ENCODE data around the gene CA5A. TPM values are rescaled to one million over a fixed set of nuclear protein-coding genes. Genes with fewer than 3 reads are reported as not detected.
"Not testable (repeated sequence)": the region's sequence is repeated elsewhere in the genome, so short reads cannot be mapped to it uniquely, and the experiment has no call there.

Gene CA5A
- total RNA-seq, 1 donor from 2014 or later = 0.06 TPM

DNA sequence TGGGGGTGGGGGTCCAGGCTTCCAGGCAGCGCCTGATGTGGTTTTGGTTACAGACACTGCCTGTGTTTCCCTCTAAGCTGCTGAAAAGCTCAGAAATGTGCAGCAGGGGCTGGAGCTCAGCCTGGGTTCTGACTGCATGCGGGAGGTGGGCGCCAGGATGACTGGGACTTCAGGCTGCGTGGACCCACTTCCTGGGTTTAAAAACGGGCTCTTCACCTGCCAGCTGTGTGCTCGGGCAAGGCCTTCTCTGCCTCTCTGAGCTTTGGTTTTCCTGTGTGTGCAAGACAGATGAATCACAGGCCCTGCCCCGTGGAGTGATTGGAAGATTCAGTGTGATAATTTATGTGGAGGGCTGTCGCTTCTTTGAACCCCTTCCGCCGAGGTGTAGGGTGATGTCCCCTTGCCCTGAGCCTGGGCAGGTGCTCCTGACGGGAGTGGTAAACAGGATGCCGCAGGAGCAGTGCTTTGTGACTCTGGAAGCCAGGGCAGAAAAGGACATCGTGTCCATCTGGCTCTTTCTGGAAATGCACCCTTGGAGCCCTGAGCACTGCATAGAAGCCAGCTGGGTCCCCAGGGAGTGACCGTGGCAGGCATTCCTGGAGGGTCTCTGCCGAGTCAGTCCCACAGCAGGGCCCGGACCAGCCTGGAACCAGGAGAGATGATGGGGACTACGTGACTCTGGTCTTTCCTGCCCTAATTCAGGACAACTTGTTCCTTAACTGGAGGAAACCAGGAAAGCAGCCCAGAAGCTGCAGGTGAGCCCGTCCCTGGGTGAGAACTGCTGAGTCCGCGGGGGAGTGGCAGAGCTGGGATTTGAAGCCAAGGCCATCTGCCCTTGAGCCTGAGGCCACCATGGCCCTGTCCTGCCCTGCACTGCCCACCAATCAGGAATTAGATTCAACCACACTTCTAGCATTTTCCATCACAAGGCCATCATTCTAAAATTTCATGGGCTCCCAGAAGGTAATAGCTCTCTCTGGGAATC is 38.5 kb downstream of the CA5A start:
- no peaks in the 10 kb centered on the region for H3K36me3 ChIP-seq
- H3K9me3 ChIP-seq = no peaks in the 10 kb centered on the region
- TF ChIP-seq, protein P1, sequence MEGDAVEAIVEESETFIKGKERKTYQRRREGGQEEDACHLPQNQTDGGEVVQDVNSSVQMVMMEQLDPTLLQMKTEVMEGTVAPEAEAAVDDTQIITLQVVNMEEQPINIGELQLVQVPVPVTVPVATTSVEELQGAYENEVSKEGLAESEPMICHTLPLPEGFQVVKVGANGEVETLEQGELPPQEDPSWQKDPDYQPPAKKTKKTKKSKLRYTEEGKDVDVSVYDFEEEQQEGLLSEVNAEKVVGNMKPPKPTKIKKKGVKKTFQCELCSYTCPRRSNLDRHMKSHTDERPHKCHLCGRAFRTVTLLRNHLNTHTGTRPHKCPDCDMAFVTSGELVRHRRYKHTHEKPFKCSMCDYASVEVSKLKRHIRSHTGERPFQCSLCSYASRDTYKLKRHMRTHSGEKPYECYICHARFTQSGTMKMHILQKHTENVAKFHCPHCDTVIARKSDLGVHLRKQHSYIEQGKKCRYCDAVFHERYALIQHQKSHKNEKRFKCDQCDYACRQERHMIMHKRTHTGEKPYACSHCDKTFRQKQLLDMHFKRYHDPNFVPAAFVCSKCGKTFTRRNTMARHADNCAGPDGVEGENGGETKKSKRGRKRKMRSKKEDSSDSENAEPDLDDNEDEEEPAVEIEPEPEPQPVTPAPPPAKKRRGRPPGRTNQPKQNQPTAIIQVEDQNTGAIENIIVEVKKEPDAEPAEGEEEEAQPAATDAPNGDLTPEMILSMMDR (IDR thresholded peaks at IDR 0.05) = no peak
- no peaks in the 10 kb centered on the region for H3K4me1 ChIP-seq
- peaks cover 5% of the 10 kb centered on the region for H3K27me3 ChIP-seq (ENCODE audit: low read depth)
- no peak overlapping the region for H3K27ac ChIP-seq
- intact Hi-C loops (cut with DNase I) = no loop called here
- H3K4me3 ChIP-seq = no peak overlapping the region
- DNase-seq (no peak), ATAC-seq (no peak)

DNA sequence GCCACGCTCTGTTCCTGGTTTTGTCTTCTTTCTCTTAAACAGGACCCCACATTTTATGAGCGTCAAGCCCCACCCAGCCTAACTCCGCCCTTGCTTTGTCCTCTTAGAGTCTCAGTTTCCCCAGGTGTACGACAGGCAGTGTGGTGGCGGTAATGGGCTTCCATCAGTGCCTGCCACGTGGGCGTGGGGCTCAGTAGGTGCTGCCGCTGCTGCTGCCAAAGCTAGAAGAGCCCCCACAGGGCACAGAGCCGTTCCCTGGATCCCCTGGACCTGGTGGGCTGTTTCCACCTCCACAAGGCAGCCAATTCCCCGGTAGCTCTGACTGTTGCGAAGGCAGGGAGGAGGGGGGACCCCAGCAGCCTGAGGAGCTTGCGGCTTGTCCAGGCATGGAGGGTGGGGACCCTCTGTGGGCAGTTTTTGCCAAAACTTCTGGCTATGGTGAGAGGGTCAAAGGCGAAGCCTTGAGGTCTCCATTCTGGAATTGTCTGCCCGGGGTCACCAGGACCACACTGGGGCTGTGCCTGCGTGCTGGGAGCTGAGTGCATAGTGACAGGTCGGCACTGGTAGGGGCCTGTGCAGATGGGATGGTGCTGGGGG is 39.3 kb downstream of the CA5A start:
- H3K27ac ChIP-seq; intact Hi-C loops (cut with DNase I); H3K36me3 ChIP-seq; ATAC-seq; DNase-seq; H3K4me1 ChIP-seq; H3K4me3 ChIP-seq; H3K9me3 ChIP-seq; H3K27me3 ChIP-seq (ENCODE audit: low read depth): not testable (repeated sequence)

DNA sequence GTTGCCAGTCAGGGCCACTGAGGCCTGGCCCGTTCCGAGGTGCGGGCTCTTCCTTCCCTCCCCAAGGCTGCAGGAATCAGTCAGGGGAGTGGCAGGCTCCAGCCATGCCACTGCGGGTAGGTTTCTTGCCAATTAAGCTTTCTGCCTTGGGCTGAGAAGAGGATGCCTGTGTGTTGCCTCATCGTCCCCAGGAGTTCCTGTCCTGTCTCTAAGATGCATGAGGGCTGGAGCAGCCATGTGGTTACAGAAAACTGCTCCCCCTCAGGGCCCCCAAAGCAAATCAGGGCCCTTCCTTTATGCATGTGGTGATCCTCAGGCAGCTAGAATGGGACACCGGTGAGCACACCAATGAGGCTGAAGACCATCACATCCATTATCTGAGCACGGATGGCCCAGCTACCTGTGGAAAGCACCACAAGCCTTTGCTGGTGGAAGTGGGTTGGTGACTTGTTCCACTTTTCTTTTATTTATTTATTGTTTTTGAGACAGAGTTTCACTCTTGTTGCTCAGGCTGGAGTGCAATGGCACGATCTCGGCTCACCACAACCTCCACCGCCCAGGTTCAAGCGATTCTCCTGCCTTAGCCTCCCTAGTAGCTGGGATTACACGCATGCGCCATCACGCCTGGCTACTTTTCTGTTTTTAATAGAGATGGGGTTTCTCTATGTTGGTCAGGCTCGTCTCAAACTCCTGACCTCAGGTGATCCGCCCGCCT is 40.0 kb downstream of the CA5A start:
- H3K36me3 ChIP-seq; H3K27me3 ChIP-seq (ENCODE audit: low read depth); H3K4me1 ChIP-seq; DNase-seq; H3K4me3 ChIP-seq; intact Hi-C loops (cut with DNase I); H3K9me3 ChIP-seq: not testable (repeated sequence)
- peak overlapping the region; percentile 24 for H3K27ac ChIP-seq
- peak; percentile 29 to 31 for ATAC-seq

DNA sequence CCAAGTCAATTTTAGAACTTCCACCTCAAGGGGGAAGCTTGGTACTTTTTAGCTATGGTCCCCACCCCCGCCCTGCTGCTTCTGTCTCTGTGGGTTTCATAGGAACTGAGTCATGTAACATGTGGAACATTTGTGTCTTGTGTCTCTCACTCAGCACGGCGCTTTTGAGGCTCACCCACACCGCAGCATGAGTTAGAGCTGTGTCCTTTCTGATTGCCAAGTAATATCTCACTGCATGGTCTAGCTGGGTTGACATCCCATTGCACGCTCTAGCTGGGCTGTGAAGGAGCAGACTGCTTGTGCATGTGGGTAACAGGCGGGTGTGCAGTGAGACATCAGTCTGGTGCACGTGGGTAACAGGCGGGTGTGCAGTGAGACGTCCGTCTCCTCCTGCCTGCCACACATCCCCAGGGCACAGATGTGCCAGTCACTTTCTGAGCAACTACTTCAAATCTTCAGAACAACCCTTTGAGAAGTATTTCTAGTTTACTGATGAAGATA is 40.6 kb downstream of the CA5A start:
- intact Hi-C loops (cut with DNase I) = no loop called here
- no peaks in the 10 kb centered on the region for H3K9me3 ChIP-seq
- no peaks in the 10 kb centered on the region for H3K4me1 ChIP-seq
- peak; percentile 58 for DNase-seq
- H3K27me3 ChIP-seq (ENCODE audit: low read depth) = peaks cover 5% of the 10 kb centered on the region
- no peaks in the 10 kb centered on the region for H3K36me3 ChIP-seq
- peak overlapping the region; percentile 24 for H3K27ac ChIP-seq
- TF ChIP-seq, protein P1 (IDR thresholded peaks at IDR 0.05) = no peak
- H3K4me3 ChIP-seq = no peak overlapping the region
- peak; percentile 73 to 84 for ATAC-seq

DNA sequence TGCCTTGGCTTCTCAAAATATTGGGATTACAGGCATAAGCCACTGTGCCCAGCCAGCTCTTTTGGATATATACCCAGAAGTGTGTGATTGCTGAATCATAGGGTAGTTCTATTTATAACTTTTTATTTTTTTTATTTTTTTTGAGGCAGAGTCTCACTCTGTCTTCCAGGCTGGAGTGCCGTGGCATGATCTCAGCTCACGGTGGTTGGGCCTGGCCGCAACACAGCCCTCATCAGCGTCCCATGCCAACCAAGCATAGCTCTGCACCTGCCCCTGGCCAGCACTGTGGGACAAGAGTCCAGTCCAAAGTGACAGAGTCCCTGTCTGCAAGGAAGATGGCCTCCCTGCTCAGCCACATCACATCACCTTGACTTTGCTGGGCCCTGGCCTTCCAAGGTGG is 42.3 kb downstream of the CA5A start:
- not testable (repeated sequence) for H3K27ac ChIP-seq

DNA sequence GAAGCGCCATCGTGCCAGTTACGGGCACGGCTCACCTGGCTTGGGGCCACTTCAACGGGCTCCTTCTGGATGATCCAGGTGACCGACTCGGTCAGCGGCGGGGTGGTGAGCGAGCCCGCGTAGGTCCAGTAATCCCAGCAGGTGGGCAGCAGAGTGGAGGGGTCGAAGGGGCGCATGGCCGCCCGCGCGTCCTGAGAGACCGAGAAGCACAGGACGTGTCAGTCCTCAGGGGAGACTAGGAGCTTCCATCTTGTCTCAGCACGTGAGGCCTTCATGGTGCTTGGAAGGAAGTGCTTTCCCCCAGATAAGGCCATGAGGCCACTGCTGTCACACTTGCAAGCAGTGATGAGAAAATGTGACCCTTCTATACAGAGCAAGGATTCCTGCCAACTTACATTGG is 44.6 kb downstream of the CA5A start:
- DNase-seq = no peak

More for the DNA sequence above, 42.3 kb downstream of the CA5A start:
- intact Hi-C loops (cut with DNase I); H3K27me3 ChIP-seq (ENCODE audit: low read depth); H3K36me3 ChIP-seq; H3K4me3 ChIP-seq; ATAC-seq; H3K9me3 ChIP-seq; DNase-seq; H3K4me1 ChIP-seq: not testable (repeated sequence)

More for the DNA sequence above, 44.6 kb downstream of the CA5A start:
- Histone ChIP-seq H3K9me3 (no peaks in the 10 kb centered on the region), H3K27me3 (ENCODE audit: low read depth) (no peaks in the 10 kb centered on the region), H3K36me3 (no peaks in the 10 kb centered on the region), H3K4me1 (no peaks in the 10 kb centered on the region), H3K4me3 (no peak overlapping the region), H3K27ac (no peak overlapping the region)
- no peak for ATAC-seq
- TF ChIP-seq, protein P1 (IDR thresholded peaks at IDR 0.05) = no peak
- intact Hi-C loops (cut with DNase I) = no loop called here
